Upper lobe of right lung (tissue), 1 donor: Measurements from ENCODE around the gene GBGT1. TPM values are rescaled to one million over a fixed set of nuclear protein-coding genes. Genes with fewer than 3 reads are reported as not detected.

Source experiments
- ATAC-seq: fragments of 200-7000 bp; cut with Tn5 transposase; one replicate; pipeline ENCODE4 v1.9.1; 2020; ENCODE audit warnings: mild to moderate bottlenecking, moderate library complexity
- DNase-seq: peaks from one replicate; pipeline ENCODE4 v3.0.0-alpha.2; 2020
- H3K27ac ChIP-seq: fragments of 200-600 bp; one replicate; pipeline ENCODE4 v1.8.0; 2022
- H3K27me3 ChIP-seq: fragments of 200-600 bp; one replicate; pipeline ENCODE4 v1.8.0; 2022; ENCODE audit warnings: mild to moderate bottlenecking
- H3K36me3 ChIP-seq: fragments of 200-600 bp; one replicate; pipeline ENCODE4 v1.8.0; 2022
- H3K4me1 ChIP-seq: fragments of 200-600 bp; one replicate; pipeline ENCODE4 v1.8.0; 2022
- H3K4me3 ChIP-seq: fragments of 200-600 bp; one replicate; pipeline ENCODE4 v1.8.0; 2022; ENCODE audit warnings: mild to moderate bottlenecking
- H3K9me3 ChIP-seq: fragments of 200-600 bp; one replicate; pipeline ENCODE4 v1.8.0; 2022
- CTCF ChIP-seq: fragments of 200-600 bp; IDR thresholded peaks from one replicate; pipeline ENCODE4 v1.8.0; 2022; ENCODE audit warnings: antibody characterized with exemption
- intact Hi-C: fragments of 100-400 bp; cut with DNase I; formaldehyde crosslinking; loops from one replicate; pipeline ENCODE4 v1.11.0; 2022
- total RNA-seq: library from RNA; stranded (reverse); fragmentation: NEBNext Ultra II Directional; extraction: Animal tissue kit (Norgen Biotek cat#: 25700); gene quantifications from one replicate; pipeline ENCODE4 v1.2.1, GENCODE V29; 2021
- donor health status: DM: no; HTN: yes; CAD: no; lungs with severe emphysema.

The GBGT1 gene
- total RNA-seq, 1 donor from 2014 or later: 27.4 TPM

- TF ChIP-seq CTCF: no peak
- Histone ChIP-seq H3K36me3 (no peaks in the 10 kb centered on the region), H3K27me3 (peaks cover 12% of the 10 kb centered on the region), H3K27ac (no peak overlapping the region), H3K4me1 (peaks cover 5% of the 10 kb centered on the region), H3K9me3 (no peaks in the 10 kb centered on the region), H3K4me3 (no peak overlapping the region)
- DNase-seq: peak; percentile 64
- no peak for ATAC-seq
- intact Hi-C loops: loop anchor here (10.0 kb wide), 2 partner anchors 147 to 297 kb away; partner anchors contain the start of gene SURF6
Observed at GRCh38 chr9:133188006-133188842, 24.5 kb upstream of the GBGT1 start.

GRCh38 chr9:133187561-133188005 lies 23.9 kb upstream of the GBGT1 start:
- Histone ChIP-seq H3K27me3 (peaks cover 18% of the 10 kb centered on the region), H3K4me1 (peaks cover 5% of the 10 kb centered on the region), H3K27ac (no peak overlapping the region), H3K4me3 (no peak overlapping the region), H3K9me3 (no peaks in the 10 kb centered on the region), H3K36me3 (no peaks in the 10 kb centered on the region)
- intact Hi-C loops: loop anchor here (10.0 kb wide), 2 partner anchors 147 to 297 kb away; partner anchors contain the start of gene SURF6
- ATAC-seq: no peak
- no peak for TF ChIP-seq CTCF
- peak; percentile 61 for DNase-seq

GRCh38 chr9:133186736-133187135 lies 23.0 kb upstream of the GBGT1 start:
- Histone ChIP-seq H3K36me3 (no peaks in the 10 kb centered on the region), H3K9me3 (no peaks in the 10 kb centered on the region), H3K27me3 (peaks cover 19% of the 10 kb centered on the region), H3K4me3 (no peak overlapping the region), H3K27ac (no peak overlapping the region), H3K4me1 (peaks cover 5% of the 10 kb centered on the region)
- DNase-seq (peak; percentile 43), ATAC-seq (no peak)
- intact Hi-C loops: loop anchor here (10.0 kb wide), 2 partner anchors 148 to 298 kb away; partner anchors contain the start of gene SURF6
- TF ChIP-seq CTCF: no peak

- Histone ChIP-seq H3K9me3 (no peaks in the 10 kb centered on the region), H3K4me3 (no peak overlapping the region), H3K4me1 (peaks cover 5% of the 10 kb centered on the region), H3K27me3 (peaks cover 19% of the 10 kb centered on the region), H3K36me3 (no peaks in the 10 kb centered on the region), H3K27ac (no peak overlapping the region)
- intact Hi-C loops: loop anchor here (10.0 kb wide), 2 partner anchors 150 to 300 kb away; partner anchors contain the start of gene SURF6
- TF ChIP-seq CTCF: peak; percentile 56
- peak; percentile 75 for ATAC-seq
- DNase-seq: no peak
Observed at GRCh38 chr9:133184971-133185370, 21.3 kb upstream of the GBGT1 start.

GRCh38 chr9:133182151-133182550 lies 18.4 kb upstream of the GBGT1 start:
- intact Hi-C loops: loop anchor here (10.0 kb wide), 2 partner anchors 153 to 303 kb away; partner anchors contain the start of gene SURF6
- DNase-seq (no peak), ATAC-seq (no peak)
- H3K4me1 ChIP-seq: peaks cover 5% of the 10 kb centered on the region
- no peaks in the 10 kb centered on the region for H3K9me3 ChIP-seq
- peaks cover 19% of the 10 kb centered on the region for H3K27me3 ChIP-seq
- H3K4me3 ChIP-seq: no peak overlapping the region
- no peak overlapping the region for H3K27ac ChIP-seq
- no peaks in the 10 kb centered on the region for H3K36me3 ChIP-seq
- TF ChIP-seq CTCF: no peak
